Measurements from ENCODE around the gene KLHDC7B. TPM values are rescaled to one million over a fixed set of nuclear protein-coding genes. Genes with fewer than 3 reads are reported as not detected.
A peak's percentile ranks its signal among the peaks of the same experiment; 100 is the strongest.

The KLHDC7B gene
- total and polyA plus RNA-seq, 2 of the 13 experiments (the other 11 are each of a cell fraction or from before 2014, with no cell fraction given): 0.11 TPM; not detected in 1

GRCh38 chr22:50507421-50507990, 38.2 kb upstream of the KLHDC7B start, which contains the start of gene LMF2 (continued):
- no peak for TF ChIP-seq KIAA2018 (CRISPR knock-in tag; IDR thresholded peaks at IDR 0.05; ENCODE audit: borderline replicate concordance)
- TF ChIP-seq MBD4 (IDR thresholded peaks at IDR 0.05; ENCODE audit: borderline replicate concordance, low read length): no peak
- TF ChIP-seq ZNF430 (CRISPR knock-in tag; IDR thresholded peaks at IDR 0.05): no peak
- no peak for TF ChIP-seq ZBTB40 (IDR thresholded peaks at IDR 0.05)
- 0 out of 2 replicates have a peak, but pooled peaks have one; percentile 40 for TF ChIP-seq ZBTB40 (CRISPR knock-in tag; IDR thresholded peaks at IDR 0.05)
- TF ChIP-seq ZKSCAN5 (CRISPR knock-in tag; IDR thresholded peaks at IDR 0.05): no peak
- no peak for TF ChIP-seq GTF3A (CRISPR knock-in tag; conservative IDR thresholded peaks at IDR 0.05)
- no peak for TF ChIP-seq ZNF784 (CRISPR knock-in tag; IDR thresholded peaks at IDR 0.05; ENCODE audit: borderline replicate concordance)
- no peak for TF ChIP-seq ZNF878 (CRISPR knock-in tag; IDR thresholded peaks at IDR 0.05)
